Activated T-cell treated with anti-CD3 and anti-CD28 coated beads, Interleukin-2, amount 50 U/mL, for 1 hour (primary cell): ENCODE data around the gene AZI2.
A peak's percentile ranks its signal among the peaks of the same experiment; 100 is the strongest.

Experiments
- DNase-seq: peaks from one replicate; pipeline ENCODE4 v3.0.0-alpha.2; 2020

AZI2 gene

GRCh38 chr3:28348629-28349468 is at the start of gene AZI2, which contains the start of gene ZCWPW2:
AZI2 (minus strand) TSS chr3:28348824; CDS start chr3:28340617, 8,207 bp downstream.
ZCWPW2 (plus strand) TSS chr3:28348721; CDS start chr3:28413069, 64,348 bp downstream.
- peak; percentile 93 for DNase-seq

GRCh38 chr3:28388978-28389377 is 40.4 kb upstream of the AZI2 start:
- no peak for DNase-seq

GRCh38 chr3:28386049-28386448 is 37.4 kb upstream of the AZI2 start:
- no peak for DNase-seq

GRCh38 chr3:28376424-28376823 is 27.8 kb upstream of the AZI2 start:
- no peak for DNase-seq

GRCh38 chr3:28349469-28350000 is 911 bp upstream of the AZI2 start:
- no peak for DNase-seq

- no peak for DNase-seq
These were observed 377 bp downstream of the AZI2 start for GRCh38 chr3:28348265-28348628.

- no peak for DNase-seq
These were observed 1.0 kb downstream of the AZI2 start for GRCh38 chr3:28347374-28348264.

- DNase-seq = no peak
These were observed 2.9 kb downstream of the AZI2 start for GRCh38 chr3:28345690-28346089.

- DNase-seq = no peak
These were observed 5.5 kb downstream of the AZI2 start for GRCh38 chr3:28343144-28343543.

- DNase-seq = no peak
These were observed 11.4 kb downstream of the AZI2 start for GRCh38 chr3:28337230-28337629.

GRCh38 chr3:28335246-28335645 is 13.4 kb downstream of the AZI2 start:
- DNase-seq = no peak

- DNase-seq = no peak
These were observed 14.1 kb downstream of the AZI2 start for GRCh38 chr3:28334552-28334951.

- no peak for DNase-seq
These were observed 20.2 kb downstream of the AZI2 start for GRCh38 chr3:28328188-28329151.

GRCh38 chr3:28326458-28326926 is 22.1 kb downstream of the AZI2 start:
- no peak for DNase-seq

- no peak for DNase-seq
These were observed 26.2 kb downstream of the AZI2 start for GRCh38 chr3:28322464-28322863.

- DNase-seq = no peak
These were observed 27.6 kb downstream of the AZI2 start for GRCh38 chr3:28320981-28321380.

- no peak for DNase-seq
These were observed 31.1 kb downstream of the AZI2 start for GRCh38 chr3:28317438-28318022.

GRCh38 chr3:28316226-28316625 is 32.4 kb downstream of the AZI2 start:
- DNase-seq = no peak

- no peak for DNase-seq
These were observed 32.9 kb downstream of the AZI2 start for GRCh38 chr3:28315711-28316110.

- DNase-seq = no peak
These were observed 40.4 kb downstream of the AZI2 start for GRCh38 chr3:28308196-28308595.

GRCh38 chr3:28301688-28302087 is 46.9 kb downstream of the AZI2 start:
- DNase-seq = no peak
